T-cell (primary cell): ENCODE data around the gene ACRV1. TPM values are rescaled to one million over a fixed set of nuclear protein-coding genes. Genes with fewer than 3 reads are reported as not detected.

Experiments used
- ATAC-seq, 4 experiments: fragments of 200-7000 bp in 3 of 4; fragments of 150-1000 bp in 1 of 4; cut with Tn5 transposase; replicated peaks in 1 of 4; 1 replicate in 3 of 4; 2 replicates in 1 of 4; pipeline ENCODE4 v1.10.0; 2021; ENCODE audit warnings: moderate library complexity in 3 of 4, mild to moderate bottlenecking in 2 of 4, moderate number of reproducible peaks in 1 of 4
- CTCF ChIA-PET, 2 donors: fragments of 300-600 bp; sonication (Branson Sonifier 250); formaldehyde crosslinking; loops; one replicate each; lab custom pipeline; 2022; ENCODE audit warnings: antibody characterized with exemption in 2 of 2; lab: Charles Lee
- POLR2A ChIA-PET, 2 donors: fragments of 300-600 bp; sonication (Branson Sonifier 250); formaldehyde crosslinking; loops; one replicate each; lab custom pipeline; 2022; ENCODE audit warnings: antibody characterized with exemption in 2 of 2; lab: Charles Lee
- DNase-seq, 35 experiments: peaks; one replicate each; pipeline versions ENCODE4 v3.0.0 to v3.0.0-alpha.2; 2013 to 2023
- H3K27ac ChIP-seq: one replicate; pipeline ENCODE4 v1.5.1; 2013; ENCODE audit warnings: low read length
- H3K27me3 ChIP-seq, 2 experiments: replicated peaks in 1 of 2; 1 replicate in 1 of 2; 2 replicates in 1 of 2; pipeline versions ENCODE4 v1.6.1 to v1.7.0; 2013; ENCODE audit warnings: low read length in 1 of 2, mixed read lengths in 1 of 2; ENCODE audit not compliant: control insufficient read depth in 2 of 2, insufficient read depth in 2 of 2; ENCODE audit errors: extremely low read depth in 1 of 2
- H3K36me3 ChIP-seq, 2 donors: 1 replicate in 1 of 2; 2 replicates in 1 of 2; pipeline versions ENCODE4 v1.6.1 to v1.7.0; 2013; ENCODE audit warnings: low read length in 1 of 2; ENCODE audit not compliant: control insufficient read depth in 2 of 2, insufficient read depth in 1 of 2; ENCODE audit errors: extremely low read depth in 1 of 2
- H3K4me1 ChIP-seq, 2 experiments: 1 replicate in 1 of 2; 2 replicates in 1 of 2; pipeline versions ENCODE4 v1.6.1 to v1.7.0; 2013; ENCODE audit warnings: low read length in 2 of 2, mixed read lengths in 1 of 2; ENCODE audit not compliant: insufficient read depth in 2 of 2, control insufficient read depth in 1 of 2; ENCODE audit errors: extremely low read depth in 1 of 2
- H3K4me3 ChIP-seq, 2 donors: 1 replicate in 1 of 2; 2 replicates in 1 of 2; pipeline versions ENCODE4 v1.5.1 to v1.7.0; 2013; ENCODE audit warnings: mild to moderate bottlenecking in 2 of 2, low read length in 1 of 2, moderate library complexity in 1 of 2; ENCODE audit not compliant: control insufficient read depth in 1 of 2; ENCODE audit errors: extremely low read depth in 1 of 2
- H3K9me3 ChIP-seq: 2 replicates; pipeline ENCODE4 v1.7.0; 2013
- H3K27ac Mint-ChIP-seq, 2 donors: one replicate each; pipeline ENCODE4 v1.8.0; 2020 to 2021; ENCODE audit warnings: mild to moderate bottlenecking in 2 of 2, mixed read lengths in 2 of 2
- H3K27me3 Mint-ChIP-seq, 2 donors: one replicate each; pipeline ENCODE4 v1.8.0; 2021 to 2022; ENCODE audit warnings: mixed read lengths in 2 of 2
- H3K36me3 Mint-ChIP-seq: one replicate; pipeline ENCODE4 v1.8.0; 2021; ENCODE audit warnings: mixed read lengths
- H3K4me1 Mint-ChIP-seq, 3 donors: one replicate each; pipeline ENCODE4 v1.8.0; 2020 to 2022; ENCODE audit warnings: mixed read lengths in 3 of 3, mild to moderate bottlenecking in 1 of 3
- H3K4me3 Mint-ChIP-seq, 3 donors: one replicate each; pipeline ENCODE4 v1.8.0; 2020 to 2022; ENCODE audit warnings: mild to moderate bottlenecking in 3 of 3, mixed read lengths in 3 of 3, moderate library complexity in 3 of 3
- H3K9me3 Mint-ChIP-seq, 3 donors: one replicate each; pipeline ENCODE4 v1.8.0; 2020 to 2022; ENCODE audit warnings: mixed read lengths in 3 of 3
- WGBS: methylation state at CpG from one replicate; pipeline ENCODE4 v1.1.5; 2013; ENCODE audit warnings: missing lambda C conversion rate; ENCODE audit not compliant: insufficient coverage; 5-methylcytosine and 5-hydroxymethylcytosine counted together
- total RNA-seq, 35 experiments: library from RNA in 6 of 35; stranded (reverse) in 6 of 35; fragments of 120-200 nt in 1 of 35; gene quantifications; one replicate each; pipeline versions ENCODE4 v1.2.1 to v1.2.4 and lab custom pipeline; 2013 to 2026

Gene ACRV1
- total RNA-seq, 5 donors from 2014 or later (not counting 1 experiment from before 2014, with no cell fraction given): not detected

GRCh38 chr11:125688066-125688465, 7.4 kb upstream of the ACRV1 start:
- Histone ChIP-seq H3K4me1 (no peaks in the 10 kb centered on the region), H3K27ac (no peak overlapping the region), H3K4me3 (no peak overlapping the region), H3K27me3 (no peaks in the 10 kb centered on the region), H3K36me3 (no peaks in the 10 kb centered on the region), H3K9me3 (no peaks in the 10 kb centered on the region)
- H3K9me3 Mint-ChIP-seq: no peaks in the 10 kb centered on the region
- peaks cover 0 to 4% of the 10 kb centered on the region in 2 donors for H3K27me3 Mint-ChIP-seq
- H3K27ac Mint-ChIP-seq: no peak overlapping the region
- WGBS: 97% methylated on average over 10 of the region's 11 CpGs
- ATAC-seq (no peak), DNase-seq (no peak)
- no peaks in the 10 kb centered on the region for H3K4me1 Mint-ChIP-seq
- ChIA-PET POLR2A (no interaction called here), CTCF (no interaction called here)
- no peak overlapping the region for H3K4me3 Mint-ChIP-seq
- H3K36me3 Mint-ChIP-seq: no peaks in the 10 kb centered on the region

- ChIA-PET CTCF (no interaction called here), POLR2A (no interaction called here)
- Histone ChIP-seq H3K4me1 (no peaks in the 10 kb centered on the region), H3K36me3 (no peaks in the 10 kb centered on the region), H3K27ac (no peak overlapping the region), H3K4me3 (no peak overlapping the region), H3K27me3 (no peaks in the 10 kb centered on the region), H3K9me3 (no peaks in the 10 kb centered on the region)
- ATAC-seq: no peak
- H3K4me1 Mint-ChIP-seq: no peaks in the 10 kb centered on the region
- H3K27ac Mint-ChIP-seq: no peak overlapping the region
- 93% methylated on average over 2 of the region's 9 CpGs for WGBS
- H3K36me3 Mint-ChIP-seq: no peaks in the 10 kb centered on the region
- DNase-seq: no peak
- H3K9me3 Mint-ChIP-seq: no peaks in the 10 kb centered on the region
- no peak overlapping the region for H3K4me3 Mint-ChIP-seq
- no peaks in the 10 kb centered on the region for H3K27me3 Mint-ChIP-seq
Measured at GRCh38 chr11:125685228-125685627, 4.6 kb upstream of the ACRV1 start.

GRCh38 chr11:125679837-125680236, 810 bp downstream of the ACRV1 start:
- no peak for DNase-seq

GRCh38 chr11:125679397-125679796, 1.2 kb downstream of the ACRV1 start:
- Mint-ChIP-seq H3K9me3 (no peaks in the 10 kb centered on the region), H3K27ac (no peak overlapping the region), H3K27me3 (no peaks in the 10 kb centered on the region), H3K4me1 (no peaks in the 10 kb centered on the region), H3K4me3 (no peak overlapping the region), H3K36me3 (no peaks in the 10 kb centered on the region)
- POLR2A ChIA-PET: no interaction called here
- CTCF ChIA-PET: interaction anchor here in 1 of 2 donors (0.7 kb wide), 1 partner anchor 87 kb away, joined by 3 read pairs; the partner anchor contains the start of gene STT3A
- H3K27ac ChIP-seq: no peak overlapping the region
- H3K4me3 ChIP-seq: no peak overlapping the region
- H3K27me3 ChIP-seq: no peaks in the 10 kb centered on the region
- ATAC-seq (no peak), DNase-seq (no peak)
- H3K9me3 ChIP-seq: no peaks in the 10 kb centered on the region
- H3K36me3 ChIP-seq: no peaks in the 10 kb centered on the region
- no CpG with 5 or more reads among the region's 4 CpGs for WGBS
- H3K4me1 ChIP-seq: no peaks in the 10 kb centered on the region

More at GRCh38 chr11:125679837-125680236, 810 bp downstream of the ACRV1 start:
- Histone ChIP-seq H3K27ac (no peak overlapping the region), H3K4me1 (no peaks in the 10 kb centered on the region), H3K36me3 (no peaks in the 10 kb centered on the region), H3K4me3 (no peak overlapping the region), H3K27me3 (no peaks in the 10 kb centered on the region), H3K9me3 (no peaks in the 10 kb centered on the region)
- ChIA-PET POLR2A (no interaction called here), CTCF (interaction anchor here in 1 of 2 donors (0.7 kb wide), 1 partner anchor 87 kb away, joined by 3 read pairs; the partner anchor contains the start of gene STT3A)
- no peaks in the 10 kb centered on the region for H3K9me3 Mint-ChIP-seq
- no CpG with 5 or more reads among the region's 2 CpGs for WGBS
- no peak for ATAC-seq
- no peaks in the 10 kb centered on the region for H3K4me1 Mint-ChIP-seq
- H3K27ac Mint-ChIP-seq: no peak overlapping the region
- no peak overlapping the region for H3K4me3 Mint-ChIP-seq
- no peaks in the 10 kb centered on the region for H3K27me3 Mint-ChIP-seq
- H3K36me3 Mint-ChIP-seq: no peaks in the 10 kb centered on the region

- 80% methylated on average over 1 of the region's 2 CpGs for WGBS
Measured at GRCh38 chr11:125675196-125675595, 5.5 kb downstream of the ACRV1 start.

GRCh38 chr11:125674210-125674609, 6.4 kb downstream of the ACRV1 start:
- Mint-ChIP-seq H3K9me3 (no peaks in the 10 kb centered on the region), H3K4me3 (no peak overlapping the region), H3K27ac (no peak overlapping the region), H3K27me3 (no peaks in the 10 kb centered on the region), H3K36me3 (no peaks in the 10 kb centered on the region), H3K4me1 (no peaks in the 10 kb centered on the region)
- Histone ChIP-seq H3K4me1 (peaks cover 0 to 2% of the 10 kb centered on the region in 2 experiments), H3K27me3 (no peaks in the 10 kb centered on the region), H3K36me3 (no peaks in the 10 kb centered on the region), H3K4me3 (no peak overlapping the region), H3K27ac (no peak overlapping the region), H3K9me3 (no peaks in the 10 kb centered on the region)
- 60% methylated on average over 1 of the region's 2 CpGs for WGBS
- no peak for ATAC-seq
- POLR2A ChIA-PET: no interaction called here
- no peak for DNase-seq
- CTCF ChIA-PET: no interaction called here

More at GRCh38 chr11:125675196-125675595, 5.5 kb downstream of the ACRV1 start:
- no peak overlapping the region for H3K4me3 ChIP-seq
- Mint-ChIP-seq H3K4me3 (no peak overlapping the region), H3K4me1 (no peaks in the 10 kb centered on the region), H3K36me3 (no peaks in the 10 kb centered on the region), H3K27me3 (no peaks in the 10 kb centered on the region), H3K27ac (no peak overlapping the region), H3K9me3 (no peaks in the 10 kb centered on the region)
- DNase-seq (no peak), ATAC-seq (no peak)
- no peaks in the 10 kb centered on the region for H3K9me3 ChIP-seq
- no peaks in the 10 kb centered on the region for H3K27me3 ChIP-seq
- no peak overlapping the region for H3K27ac ChIP-seq
- H3K4me1 ChIP-seq: peaks cover 0 to 2% of the 10 kb centered on the region in 2 experiments
- no peaks in the 10 kb centered on the region for H3K36me3 ChIP-seq
- ChIA-PET POLR2A (no interaction called here), CTCF (no interaction called here)

GRCh38 chr11:125671561-125671960, 9.1 kb downstream of the ACRV1 start:
- no peaks in the 10 kb centered on the region for H3K36me3 ChIP-seq
- no CpG with 5 or more reads among the region's 2 CpGs for WGBS
- no peak overlapping the region for H3K27ac Mint-ChIP-seq
- H3K4me1 ChIP-seq: peaks cover 0 to 2% of the 10 kb centered on the region in 2 experiments
- no peaks in the 10 kb centered on the region for H3K27me3 ChIP-seq
- DNase-seq (no peak), ATAC-seq (no peak)
- H3K4me3 Mint-ChIP-seq: no peak overlapping the region
- POLR2A ChIA-PET: no interaction called here
- H3K9me3 ChIP-seq: no peaks in the 10 kb centered on the region
- H3K9me3 Mint-ChIP-seq: peaks cover 0 to 7% (median 7%) of the 10 kb centered on the region in 3 donors
- H3K27me3 Mint-ChIP-seq: no peaks in the 10 kb centered on the region
- peaks cover 6% of the 10 kb centered on the region for H3K36me3 Mint-ChIP-seq
- CTCF ChIA-PET: no interaction called here
- H3K4me1 Mint-ChIP-seq: no peaks in the 10 kb centered on the region
- no peak overlapping the region for H3K4me3 ChIP-seq
- no peak overlapping the region for H3K27ac ChIP-seq
